GM21528 (cell line): ENCODE measurements around the gene ITIH4.
A peak's percentile ranks its signal among the peaks of the same experiment; 100 is the strongest.

Source experiments
- ATAC-seq: cut with Tn5 transposase; IDR thresholded peaks from one replicate; pipeline ENCODE4 v1.9.1; 2021; ENCODE audit warnings: mild to moderate bottlenecking, moderate library complexity; ENCODE audit not compliant: unreplicated experiment, low FRiP score

ITIH4 gene

DNA sequence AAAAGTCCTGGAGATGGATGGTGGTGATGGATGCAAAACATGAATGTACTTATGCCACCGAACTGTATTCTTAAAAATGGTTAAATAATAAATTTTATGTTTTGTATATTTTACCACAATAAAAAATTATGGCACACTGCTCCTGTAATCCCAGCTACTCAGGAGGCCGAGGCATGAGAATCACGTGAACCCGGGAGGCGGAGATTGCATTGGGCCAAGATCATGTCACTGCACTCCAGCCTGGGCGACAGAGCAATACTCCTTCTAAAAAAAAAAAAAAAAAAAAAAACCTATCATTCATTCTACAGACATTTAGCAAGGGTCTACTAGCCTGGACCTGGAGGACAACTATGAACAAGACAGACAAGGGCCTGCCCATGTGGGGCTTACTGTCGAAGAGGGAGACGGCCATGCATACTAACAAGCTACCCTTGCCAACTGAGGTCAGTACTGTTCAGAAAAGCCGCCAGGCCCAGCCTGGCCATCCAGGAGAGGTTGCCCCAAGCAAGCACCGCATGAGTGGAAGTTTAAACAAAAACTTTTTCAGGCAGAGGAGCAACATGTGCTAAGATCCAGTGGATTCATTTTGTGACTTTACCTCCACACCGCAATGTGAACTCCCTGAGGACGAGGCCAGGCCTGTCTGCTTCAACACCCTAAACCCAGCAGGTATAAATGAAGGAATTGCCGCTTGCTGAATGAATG lies 57.0 kb downstream of the ITIH4 start:
- ATAC-seq: no peak

DNA sequence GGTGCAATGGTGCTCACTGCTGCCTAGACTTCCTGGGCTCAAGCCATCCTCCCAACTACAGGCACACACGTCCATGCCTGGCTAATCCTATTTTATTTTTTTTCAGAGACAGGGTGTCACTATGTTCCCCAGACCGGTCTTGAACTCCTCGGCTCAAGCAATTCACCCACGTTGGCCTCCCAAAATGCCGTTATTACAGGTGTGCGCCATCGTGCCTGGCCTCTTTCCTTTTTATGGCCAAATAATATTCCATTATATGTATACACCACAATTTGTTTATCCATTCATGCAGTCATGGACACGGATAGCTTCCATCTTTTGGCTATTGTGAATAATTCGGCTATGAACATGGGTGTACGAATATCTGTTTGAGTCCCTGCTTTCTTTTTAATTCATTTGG lies 58.8 kb downstream of the ITIH4 start:
- ATAC-seq: no peak

DNA sequence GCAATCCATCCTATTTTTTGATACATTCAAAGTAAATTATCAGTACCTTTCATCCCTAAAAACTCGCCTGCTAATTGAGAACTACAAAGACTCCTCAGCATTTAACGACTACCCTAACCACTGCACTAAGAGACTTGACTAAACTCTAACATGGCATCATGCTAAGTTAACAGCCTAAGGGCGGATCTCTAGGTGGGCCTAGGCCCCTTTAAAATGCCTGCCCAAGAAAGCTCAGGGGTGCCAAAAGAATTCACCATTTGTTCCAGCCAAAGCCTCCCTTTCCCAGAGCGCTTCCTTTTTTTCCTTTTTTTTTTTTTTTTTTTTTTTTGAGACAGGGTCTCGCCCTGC lies 59.2 kb downstream of the ITIH4 start:
- peak; percentile 16 for ATAC-seq

DNA sequence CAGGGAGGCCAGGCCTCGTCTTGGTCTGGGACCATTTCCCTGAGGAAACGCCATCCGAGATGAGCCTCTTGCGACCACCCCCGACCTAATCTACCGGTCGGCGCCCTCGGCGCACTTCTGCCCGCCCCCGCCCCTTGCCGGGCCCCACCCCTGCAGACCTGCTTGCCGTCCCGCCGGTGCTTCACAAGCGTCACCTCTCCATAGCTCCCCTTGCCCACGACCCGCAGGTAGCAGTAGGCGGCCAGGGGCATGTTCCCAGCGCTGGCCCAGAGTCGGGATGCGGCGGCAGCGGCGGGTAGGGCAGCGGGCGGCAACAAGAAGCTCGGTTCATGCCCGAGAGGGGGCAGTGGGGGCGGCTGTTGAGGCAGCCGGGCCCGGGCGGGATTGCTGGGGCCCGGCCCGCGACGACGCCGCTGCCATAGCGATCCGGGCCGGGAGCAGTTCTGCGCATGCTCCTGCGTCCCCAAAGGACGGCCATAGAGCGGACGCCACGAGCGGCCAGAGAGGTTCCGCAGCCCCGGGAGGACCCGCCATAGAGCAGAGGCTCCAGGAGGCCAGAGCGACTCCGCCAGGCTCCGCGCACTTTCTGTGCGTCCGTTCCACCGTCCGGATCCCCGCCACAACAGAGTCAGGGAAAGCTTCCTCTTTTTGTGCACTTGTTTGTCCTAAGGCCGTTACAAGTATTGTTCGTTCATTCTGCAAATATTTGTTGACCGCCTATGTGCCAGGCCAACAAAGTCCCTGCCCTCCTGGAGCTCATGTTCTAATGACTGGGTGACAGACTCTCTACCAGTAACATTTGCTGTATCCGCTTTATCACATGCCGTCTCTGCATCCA lies 59.8 kb downstream of the ITIH4 start, which contains the start of gene NEK4:
NEK4 (minus strand) TSS at position 445 of the 838 bp plus-strand sequence; CDS start at position 251, 194 bp downstream.
- peak; percentile 87 for ATAC-seq

- no peak for ATAC-seq
Observed at GRCh38 chr3:52769786-52770455, 60.6 kb downstream of the ITIH4 start.

- ATAC-seq: no peak
Observed at GRCh38 chr3:52763466-52763865, 67.0 kb downstream of the ITIH4 start.
